Tibial nerve (tissue), 4 donors: ENCODE results near the gene FNBP1. TPM values are rescaled to one million over a fixed set of nuclear protein-coding genes. Genes with fewer than 3 reads are reported as not detected.
"Not testable (repeated sequence)": the region's sequence is repeated elsewhere in the genome, so short reads cannot be mapped to it uniquely, and the experiment has no call there.

Experiments
- DNase-seq, 2 donors: peaks; one replicate each; pipeline ENCODE4 v3.0.0-alpha.2; 2019; ENCODE audit warnings: low spot score in 2 of 2
- H3K27ac ChIP-seq, 4 donors: fragments of 200-600 bp; sonication (generic) in 3 of 4; one replicate each; pipeline ENCODE4 v1.5.1; 2017 to 2019; ENCODE audit warnings: mild to moderate bottlenecking in 1 of 4
- H3K27me3 ChIP-seq, 2 donors: fragments of 200-600 bp; sonication (generic) in 1 of 2; one replicate each; pipeline versions ENCODE4 v1.5.1 to v1.6.0; 2017 to 2019
- H3K36me3 ChIP-seq, 3 donors: fragments of 200-600 bp; sonication (generic); one replicate each; pipeline ENCODE4 v1.5.1; 2018 to 2019
- H3K4me1 ChIP-seq, 4 donors: fragments of 200-600 bp; sonication (generic) in 3 of 4; one replicate each; pipeline ENCODE4 v1.5.1; 2017 to 2019
- H3K4me3 ChIP-seq, 4 donors: fragments of 200-600 bp; sonication (generic) in 3 of 4; one replicate each; pipeline ENCODE4 v1.5.1; 2017 to 2019; ENCODE audit warnings: mild to moderate bottlenecking in 1 of 4, moderate library complexity in 1 of 4
- H3K9me3 ChIP-seq, 4 donors: fragments of 200-600 bp; sonication (generic) in 3 of 4; one replicate each; pipeline ENCODE4 v1.5.1; 2017 to 2019
- CTCF ChIP-seq, 5 experiments: fragments of 200-600 bp in 3 of 5; fragments of 450-650 bp in 2 of 5; sonication (generic) in 3 of 5; IDR thresholded peaks; one replicate each; pipeline ENCODE4 v1.5.1; 2016 to 2019; ENCODE audit warnings: antibody characterized with exemption in 5 of 5, mild to moderate bottlenecking in 3 of 5, moderate library complexity in 2 of 5
- EP300 ChIP-seq, 2 donors: sonication (generic); formaldehyde crosslinking; IDR thresholded peaks; one replicate each; pipeline ENCODE4 v1.6.1; 2017; ENCODE audit warnings: antibody characterized with exemption in 2 of 2, mild to moderate bottlenecking in 1 of 2
- POLR2A ChIP-seq, 2 donors: fragments of 450-650 bp; IDR thresholded peaks; one replicate each; pipeline ENCODE4 v1.6.1; 2017; ENCODE audit warnings: antibody characterized with exemption in 2 of 2, mild to moderate bottlenecking in 2 of 2, moderate library complexity in 2 of 2
- WGBS, 2 donors: methylation state at CpG; one replicate each; pipeline ENCODE4 v1.1.5; 2018; 5-methylcytosine and 5-hydroxymethylcytosine counted together
- total RNA-seq, 4 donors: library from RNA; depleted of rRNA; stranded (reverse); fragments of >200 nt; gene quantifications; one replicate each; pipeline ENCODE4 v1.1.0, GENCODE V29; 2016

The FNBP1 gene
- total RNA-seq, 4 donors from 2014 or later, result 77.0 to 114 (median 86.4) TPM

GRCh38 chr9:129989362-129989708 lies 53.7 kb downstream of the FNBP1 start:
- TF ChIP-seq CTCF (IDR thresholded peaks at IDR 0.05) (no peak), POLR2A (IDR thresholded peaks at IDR 0.05) (no peak), EP300 (IDR thresholded peaks at IDR 0.05) (no peak)
- Histone ChIP-seq H3K36me3 (peaks cover 0 to 11% (median 0%) of the 10 kb centered on the region in 3 donors), H3K27me3 (no peaks in the 10 kb centered on the region), H3K27ac (peak overlapping the region in 3 of 4 donors; percentile 57 to 77 (median 69)), H3K4me3 (no peak overlapping the region), H3K9me3 (no peaks in the 10 kb centered on the region), H3K4me1 (peaks cover 0 to 63% (median 24%) of the 10 kb centered on the region in 4 donors)
- DNase-seq, result no peak
- WGBS, 2 donors, result 77 to 79% methylated on average over 3 of the region's 3 CpGs

GRCh38 chr9:129988607-129989361 lies 54.2 kb downstream of the FNBP1 start:
- WGBS, 2 donors, result 63 to 70% methylated on average over 9 of the region's 9 CpGs
- H3K27me3 ChIP-seq, result no peaks in the 10 kb centered on the region

GRCh38 chr9:129987941-129988340 lies 55.0 kb downstream of the FNBP1 start:
- Histone ChIP-seq H3K36me3 (peaks cover 0 to 11% (median 0%) of the 10 kb centered on the region in 3 donors), H3K4me1 (peaks cover 0 to 68% (median 31%) of the 10 kb centered on the region in 4 donors), H3K27me3 (no peaks in the 10 kb centered on the region), H3K9me3 (no peaks in the 10 kb centered on the region), H3K4me3 (no peak overlapping the region), H3K27ac (no peak overlapping the region)
- no peak for TF ChIP-seq POLR2A (IDR thresholded peaks at IDR 0.05)
- TF ChIP-seq CTCF (IDR thresholded peaks at IDR 0.05), result no peak
- no peak for TF ChIP-seq EP300 (IDR thresholded peaks at IDR 0.05)
- DNase-seq, result no peak
- 81 to 89% methylated on average over 1 of the region's 1 CpG for WGBS, 2 donors

More at GRCh38 chr9:129988607-129989361, 54.2 kb downstream of the FNBP1 start:
- no peak overlapping the region for H3K4me3 ChIP-seq
- H3K4me1 ChIP-seq, result peaks cover 0 to 63% (median 26%) of the 10 kb centered on the region in 4 donors
- TF ChIP-seq EP300 (IDR thresholded peaks at IDR 0.05) (no peak), CTCF (IDR thresholded peaks at IDR 0.05) (no peak), POLR2A (IDR thresholded peaks at IDR 0.05) (no peak)
- DNase-seq, result no peak
- H3K36me3 ChIP-seq, result peaks cover 0 to 11% (median 0%) of the 10 kb centered on the region in 3 donors
- H3K27ac ChIP-seq, result peak overlapping the region in 3 of 4 donors; percentile 57 to 77 (median 69)
- no peaks in the 10 kb centered on the region for H3K9me3 ChIP-seq

GRCh38 chr9:129987047-129987446 lies 55.9 kb downstream of the FNBP1 start:
- DNase-seq, result no peak
- Histone ChIP-seq H3K36me3 (peaks cover 0 to 11% (median 0%) of the 10 kb centered on the region in 3 donors), H3K4me3 (no peak overlapping the region), H3K9me3 (no peaks in the 10 kb centered on the region), H3K27ac (peak overlapping the region in 3 of 4 donors; percentile 19 to 41 (median 32)), H3K4me1 (peaks cover 0 to 68% (median 31%) of the 10 kb centered on the region in 4 donors), H3K27me3 (no peaks in the 10 kb centered on the region)
- TF ChIP-seq CTCF (IDR thresholded peaks at IDR 0.05), result no peak
- no peak for TF ChIP-seq POLR2A (IDR thresholded peaks at IDR 0.05)
- TF ChIP-seq EP300 (IDR thresholded peaks at IDR 0.05), result no peak
- 63 to 74% methylated on average over 8 of the region's 8 CpGs for WGBS, 2 donors

GRCh38 chr9:129984589-129984988 lies 58.4 kb downstream of the FNBP1 start:
- WGBS, 2 donors, result 81 to 86% methylated on average over 9 of the region's 9 CpGs
- not testable (repeated sequence) for H3K4me3 ChIP-seq, H3K36me3 ChIP-seq, H3K27me3 ChIP-seq, DNase-seq, H3K9me3 ChIP-seq
- H3K27ac ChIP-seq, result peak overlapping the region in 3 of 4 donors; percentile 70 to 92 (median 89)
- peaks cover 0 to 61% (median 15%) of the 10 kb centered on the region in 4 donors for H3K4me1 ChIP-seq
